A673 (cell line): ENCODE measurements around the gene DPP10.

Source experiments
- EZH2 ChIP-seq: fragments of 200-600 bp; sonication (generic); IDR thresholded peaks from 2 replicates; pipeline ENCODE4 v1.6.1; 2017; ENCODE audit warnings: borderline replicate concordance, low read depth, mild to moderate bottlenecking, mixed read lengths, antibody characterized with exemption, low read length; ENCODE audit not compliant: poor library complexity, severe bottlenecking
- TF ChIP-seq, protein P1 (sequence below): fragments of 300-800, 200-600 bp; sonication (generic); conservative IDR thresholded peaks from 2 replicates; pipeline ENCODE4 v1.5.1; 2017; ENCODE audit warnings: low read depth, mild to moderate bottlenecking, antibody characterized with exemption, low read length, moderate library complexity, mixed read lengths

DNA sequence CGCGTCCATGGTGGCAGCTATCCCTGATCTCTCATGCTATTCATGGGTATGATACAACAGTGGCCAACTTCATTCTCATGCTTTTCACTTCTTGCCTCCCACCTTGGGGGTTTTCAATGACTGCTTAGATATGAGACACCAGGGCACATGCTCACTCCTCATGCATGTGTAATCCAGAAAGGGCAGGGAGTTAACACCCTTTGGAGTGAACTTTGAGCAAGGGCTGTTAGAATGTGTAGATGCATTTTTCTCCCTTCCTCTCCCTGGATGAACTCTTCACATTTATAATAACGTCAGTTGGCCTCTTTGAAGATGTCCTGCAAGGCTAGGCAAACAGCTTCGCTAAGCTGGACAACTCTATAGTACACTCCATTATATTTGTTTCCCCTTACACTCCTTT lies 56.7 kb downstream of the DPP10 start:
- TF ChIP-seq, protein P1, sequence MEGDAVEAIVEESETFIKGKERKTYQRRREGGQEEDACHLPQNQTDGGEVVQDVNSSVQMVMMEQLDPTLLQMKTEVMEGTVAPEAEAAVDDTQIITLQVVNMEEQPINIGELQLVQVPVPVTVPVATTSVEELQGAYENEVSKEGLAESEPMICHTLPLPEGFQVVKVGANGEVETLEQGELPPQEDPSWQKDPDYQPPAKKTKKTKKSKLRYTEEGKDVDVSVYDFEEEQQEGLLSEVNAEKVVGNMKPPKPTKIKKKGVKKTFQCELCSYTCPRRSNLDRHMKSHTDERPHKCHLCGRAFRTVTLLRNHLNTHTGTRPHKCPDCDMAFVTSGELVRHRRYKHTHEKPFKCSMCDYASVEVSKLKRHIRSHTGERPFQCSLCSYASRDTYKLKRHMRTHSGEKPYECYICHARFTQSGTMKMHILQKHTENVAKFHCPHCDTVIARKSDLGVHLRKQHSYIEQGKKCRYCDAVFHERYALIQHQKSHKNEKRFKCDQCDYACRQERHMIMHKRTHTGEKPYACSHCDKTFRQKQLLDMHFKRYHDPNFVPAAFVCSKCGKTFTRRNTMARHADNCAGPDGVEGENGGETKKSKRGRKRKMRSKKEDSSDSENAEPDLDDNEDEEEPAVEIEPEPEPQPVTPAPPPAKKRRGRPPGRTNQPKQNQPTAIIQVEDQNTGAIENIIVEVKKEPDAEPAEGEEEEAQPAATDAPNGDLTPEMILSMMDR: no peak
- TF ChIP-seq EZH2: no peak
